Gastroesophageal sphincter (tissue), 3 donors: ENCODE data around the gene C1orf198.

Experiments used
- CTCF ChIP-seq, 4 experiments: fragments of 200-600 bp in 2 of 4; fragments of 450-650 bp in 2 of 4; sonication (generic) in 1 of 4; IDR thresholded peaks; one replicate each; pipeline ENCODE4 v1.5.1; 2017 to 2019; ENCODE audit warnings: antibody characterized with exemption in 4 of 4, mild to moderate bottlenecking in 2 of 4, moderate library complexity in 2 of 4
- POLR2AphosphoS5 ChIP-seq: sonication (generic); formaldehyde crosslinking; IDR thresholded peaks from one replicate; pipeline ENCODE4 v1.6.1; 2017; ENCODE audit warnings: antibody characterized with exemption

GRCh38 chr1:230808281-230808872 lies 59.9 kb downstream of the C1orf198 start:
- no peak for TF ChIP-seq CTCF (IDR thresholded peaks at IDR 0.05)
- no peak for TF ChIP-seq POLR2AphosphoS5
